PC-3 (cell line): Measurements from ENCODE around the gene KRT86.

Experiments used
- CTCF ChIP-seq: fragments of 300-600 bp; sonication (generic); conservative IDR thresholded peaks from 2 replicates; pipeline ENCODE4 v1.5.1; 2017; ENCODE audit warnings: antibody characterized with exemption, low read depth, mild to moderate bottlenecking, low read length
- EZH2 ChIP-seq: fragments of 300-600 bp; sonication (generic); IDR thresholded peaks from one replicate; pipeline ENCODE4 v1.6.1; 2017; ENCODE audit warnings: antibody characterized with exemption, mild to moderate bottlenecking, low read length; ENCODE audit not compliant: unreplicated experiment

DNA sequence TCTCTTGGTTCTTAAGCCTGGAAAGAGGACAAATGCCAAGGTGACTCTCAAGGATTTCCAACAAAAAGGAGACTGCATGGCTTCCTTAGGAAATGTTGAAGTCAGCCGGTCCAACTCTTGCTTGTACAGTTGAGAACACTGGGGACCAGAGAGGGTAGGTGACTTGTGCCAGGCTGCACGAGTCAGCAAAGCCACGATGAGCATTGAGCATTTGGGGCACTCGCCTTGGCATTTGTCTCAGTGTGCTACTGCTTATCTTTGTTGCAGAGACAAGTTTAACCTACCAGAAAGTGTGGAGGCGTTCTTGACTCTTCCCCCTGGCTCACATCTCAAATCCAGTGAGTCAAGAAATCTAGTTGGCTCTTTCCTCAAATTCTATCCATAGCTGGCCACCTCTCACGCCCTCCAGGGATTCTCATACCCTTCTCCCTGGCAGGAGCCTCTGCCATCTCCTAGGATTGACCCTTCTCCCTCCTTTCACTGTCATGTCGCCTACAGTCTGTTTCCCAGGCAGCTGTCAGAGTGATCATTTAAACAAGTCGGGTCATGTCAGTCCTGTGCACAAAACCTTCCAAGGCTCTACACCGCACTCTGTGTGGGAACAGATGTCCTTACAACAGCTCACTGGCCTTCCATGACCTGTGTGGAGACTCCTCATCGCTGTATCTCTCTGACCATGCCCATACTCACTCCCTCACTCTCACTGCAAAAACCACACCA lies 64.0 kb downstream of the KRT86 start:
- TF ChIP-seq CTCF: no peak
- no peak for TF ChIP-seq EZH2
